Adrenal gland (tissue), 5 donors: ENCODE results near the gene ZNF277.

Experiments
- CTCF ChIP-seq, 6 experiments: fragments of 450-650 bp in 4 of 6; fragments of 200-600 bp in 2 of 6; sonication (generic) in 1 of 6; IDR thresholded peaks; 1 replicate in 5 of 6; 2 replicates in 1 of 6; pipeline versions ENCODE4 v1.5.1 to v1.8.0; 2016 to 2021; ENCODE audit warnings: antibody characterized with exemption in 6 of 6, mild to moderate bottlenecking in 2 of 6, moderate library complexity in 1 of 6
- POLR2A ChIP-seq, 2 donors: fragments of 450-650 bp; IDR thresholded peaks; one replicate each; pipeline ENCODE4 v1.6.1; 2017; ENCODE audit warnings: antibody characterized with exemption in 2 of 2, mild to moderate bottlenecking in 2 of 2, moderate library complexity in 1 of 2
- donor health status: DM: no; HTN: no; CAD: no.

- TF ChIP-seq POLR2A (IDR thresholded peaks at IDR 0.05) (no peak), CTCF (IDR thresholded peaks at IDR 0.05) (no peak)
These were observed 44.2 kb upstream of the ZNF277 start for GRCh38 chr7:112162142-112162766.
